ENCODE results near the gene SH2B2.
"Not testable (repeated sequence)": the region's sequence is repeated elsewhere in the genome, so short reads cannot be mapped to it uniquely, and the experiment has no call there.

SH2B2 gene

DNA sequence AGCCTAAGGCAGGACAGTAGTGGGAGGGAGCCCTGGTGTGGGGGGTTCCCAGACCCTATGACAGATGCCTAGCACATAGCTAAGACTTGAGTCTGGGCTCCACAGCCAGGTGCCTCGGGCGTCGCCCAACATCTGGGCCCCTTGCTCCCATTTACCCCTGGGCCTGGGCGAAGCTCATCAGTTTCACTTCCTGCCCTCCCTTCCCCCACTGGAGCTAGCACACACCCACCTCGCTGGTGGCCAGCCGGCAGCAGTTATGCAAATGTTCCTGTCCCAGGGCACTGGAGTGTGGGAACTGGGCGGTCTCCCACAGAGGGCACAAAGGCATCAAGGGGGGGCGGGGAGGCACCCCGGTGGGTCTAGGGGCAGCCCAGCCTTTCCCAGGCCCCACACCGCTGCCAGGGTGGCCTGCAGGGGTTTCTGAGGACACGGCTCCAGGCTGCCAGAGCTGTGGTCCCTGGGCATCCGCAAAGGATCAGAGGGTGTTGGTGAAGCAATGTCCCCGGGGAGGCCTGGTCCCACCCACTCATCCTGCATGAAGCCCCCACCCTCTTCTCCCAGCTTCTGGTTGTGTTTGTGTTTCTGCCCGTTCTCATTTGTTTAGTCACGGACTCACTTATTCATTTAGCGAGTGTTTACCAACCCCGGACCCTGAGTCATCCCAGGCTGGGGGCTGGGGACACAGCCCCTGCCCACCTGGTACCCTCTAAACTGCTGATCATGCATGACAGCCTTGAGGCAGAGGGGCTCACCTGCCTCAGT lies 20.4 kb downstream of the SH2B2 start:
- DNase-seq = no peak

DNA sequence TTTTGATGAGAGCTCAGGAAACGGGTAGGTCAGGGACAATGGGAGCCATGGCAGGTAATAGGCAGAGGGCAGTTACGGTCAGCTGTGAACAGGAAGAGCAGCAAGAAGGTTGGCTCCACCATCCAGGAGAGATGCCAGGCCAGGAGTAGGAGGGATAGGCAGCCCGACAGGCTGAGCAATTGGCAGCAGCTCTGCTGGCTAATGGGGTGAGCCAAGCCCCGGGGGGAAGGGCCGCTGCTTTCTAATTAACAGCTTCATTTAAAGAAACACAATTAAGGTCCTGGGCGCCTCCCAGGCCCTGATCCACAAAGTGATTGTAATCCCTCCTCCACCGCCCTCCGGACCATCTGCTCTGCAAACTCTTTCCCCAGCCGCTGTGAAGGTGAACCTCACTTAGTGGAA lies 23.7 kb downstream of the SH2B2 start:
- DNase-seq = no peak

DNA sequence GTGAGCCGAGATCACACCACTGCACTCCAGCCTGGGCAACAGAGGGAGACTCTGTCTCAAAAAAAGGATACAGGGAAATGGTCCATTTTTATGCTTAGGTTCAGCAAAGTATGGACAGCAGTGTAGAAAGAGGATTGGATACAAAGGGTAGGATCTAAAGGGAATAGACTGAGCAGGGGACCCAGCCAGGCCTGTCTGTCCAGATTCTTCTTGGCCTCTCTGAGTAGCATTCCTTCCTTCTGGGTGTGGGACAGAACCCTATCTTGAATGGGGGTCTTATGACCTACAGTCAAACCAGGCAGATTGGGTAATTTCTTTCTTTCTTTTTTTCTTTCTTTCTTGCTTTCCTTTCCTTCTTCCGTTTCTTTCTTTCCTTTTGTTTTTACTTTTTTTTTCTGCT lies 25.6 kb downstream of the SH2B2 start:
- no peak for DNase-seq

DNA sequence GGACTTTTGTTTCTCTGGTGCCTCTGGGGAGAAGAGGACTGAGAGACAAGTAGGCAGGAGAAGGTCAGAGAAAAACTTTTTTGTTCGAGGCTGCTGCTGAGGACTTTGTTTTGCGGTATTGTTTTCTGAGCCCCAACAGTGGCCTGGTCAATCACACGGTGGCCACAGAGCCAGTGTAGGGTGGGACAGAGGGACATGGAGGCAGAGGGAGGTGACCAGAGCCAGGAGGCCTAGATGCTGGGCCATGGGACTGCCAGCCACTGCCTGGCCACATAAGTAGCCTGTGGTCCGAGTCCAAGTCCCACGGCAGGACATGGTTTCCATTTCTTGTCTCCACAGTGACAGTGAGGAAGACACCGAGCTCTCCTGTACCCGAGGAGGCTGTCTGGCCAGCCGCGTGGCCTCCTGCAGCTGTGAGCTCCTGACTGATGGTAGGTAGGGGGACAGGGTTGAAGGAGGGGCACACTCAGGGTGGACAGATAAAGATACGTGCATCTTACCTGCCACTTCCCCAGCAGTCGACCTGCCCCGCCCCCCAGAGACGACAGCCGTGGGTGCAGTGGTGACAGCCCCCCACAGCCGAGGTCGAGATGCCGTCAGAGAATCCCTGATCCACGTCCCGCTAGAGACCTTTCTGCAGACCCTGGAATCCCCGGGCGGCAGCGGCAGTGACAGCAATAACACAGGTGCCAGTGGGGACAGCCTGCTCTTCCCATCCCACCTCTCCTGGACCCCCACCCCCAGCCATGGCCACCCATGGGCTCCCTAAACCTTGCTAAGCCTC lies 27.5 kb downstream of the SH2B2 start:
- DNase-seq = no peak

DNA sequence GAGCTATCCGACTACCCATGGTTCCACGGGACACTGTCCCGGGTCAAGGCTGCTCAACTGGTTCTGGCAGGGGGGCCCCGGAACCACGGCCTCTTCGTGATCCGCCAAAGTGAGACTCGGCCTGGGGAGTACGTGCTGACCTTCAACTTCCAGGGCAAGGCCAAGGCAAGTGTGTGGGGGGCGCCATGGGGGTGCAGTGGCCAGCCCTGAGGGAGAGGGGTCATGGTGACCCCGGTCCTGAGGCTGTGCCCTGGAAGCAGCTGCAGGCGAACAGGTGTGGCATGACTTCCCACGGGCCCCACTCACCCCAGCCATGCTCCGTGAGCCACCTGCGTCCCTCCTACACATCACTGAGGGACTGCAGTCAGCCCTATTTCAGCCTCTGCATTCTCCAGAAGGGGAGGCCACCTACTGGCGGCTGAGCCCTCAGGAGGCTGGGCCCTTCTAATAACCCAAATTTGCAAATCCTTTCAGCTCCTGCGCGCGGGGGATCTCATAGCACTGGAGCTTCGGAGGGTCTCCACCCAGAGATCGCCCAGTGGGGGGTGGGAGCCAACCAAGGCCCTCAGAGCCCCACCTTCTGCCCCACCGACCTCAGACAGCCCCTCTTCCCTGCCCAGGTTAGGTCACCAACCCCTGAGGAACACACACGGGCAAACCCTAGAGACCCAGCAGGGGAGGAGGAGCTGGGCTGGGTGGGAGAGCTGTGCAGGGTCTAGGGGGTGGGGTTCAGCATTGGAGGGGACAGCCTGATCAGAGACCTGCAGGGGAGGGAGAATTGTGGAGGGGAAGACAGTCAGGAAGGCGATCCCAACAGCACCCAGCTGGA lies 30.8 kb downstream of the SH2B2 start:
- no peak for DNase-seq

DNA sequence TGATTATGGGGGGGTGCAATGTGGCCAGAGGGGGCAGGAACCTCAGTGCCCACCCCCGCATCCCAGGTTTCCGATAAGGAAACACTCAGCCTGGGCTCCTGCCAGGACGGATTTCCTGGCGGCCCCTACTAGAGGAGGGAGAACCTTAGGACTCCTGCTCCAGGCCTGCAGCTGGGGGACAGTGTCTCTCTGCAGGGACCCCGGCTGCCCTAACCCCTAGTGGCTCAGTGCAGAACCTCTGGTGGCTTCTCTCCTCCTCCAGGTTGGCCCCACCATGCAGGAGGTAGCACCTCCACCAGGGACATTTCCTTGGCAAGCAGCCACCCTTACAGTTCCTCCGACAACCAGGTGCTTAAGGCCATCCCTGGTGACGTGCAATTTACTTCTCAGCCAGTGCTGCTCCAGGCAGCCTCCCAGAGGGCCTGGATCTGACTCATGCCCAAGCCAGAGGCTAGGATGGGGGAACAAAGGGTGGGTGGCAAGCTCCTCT lies 31.9 kb downstream of the SH2B2 start:
- DNase-seq = no peak

DNA sequence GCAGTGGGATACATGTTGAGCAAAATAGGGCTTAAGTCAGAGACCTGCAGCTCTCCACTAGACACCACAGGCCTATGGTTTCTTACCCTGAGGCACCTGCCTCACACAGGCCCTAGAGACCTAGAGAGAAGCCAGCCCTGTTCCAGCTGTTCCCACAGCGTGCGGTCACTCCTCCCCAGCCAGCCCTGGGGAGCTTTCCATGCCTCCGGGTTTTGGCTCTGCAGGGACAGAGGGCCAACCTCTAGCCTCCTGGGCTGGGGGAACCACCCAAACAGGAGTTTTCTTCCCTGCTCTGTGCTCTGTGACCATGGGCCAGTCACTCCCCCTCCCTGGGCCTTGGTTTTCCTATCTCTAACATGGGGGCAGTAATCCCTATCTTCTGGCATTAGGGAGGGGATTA lies 33.0 kb downstream of the SH2B2 start:
- DNase-seq = no peak

DNA sequence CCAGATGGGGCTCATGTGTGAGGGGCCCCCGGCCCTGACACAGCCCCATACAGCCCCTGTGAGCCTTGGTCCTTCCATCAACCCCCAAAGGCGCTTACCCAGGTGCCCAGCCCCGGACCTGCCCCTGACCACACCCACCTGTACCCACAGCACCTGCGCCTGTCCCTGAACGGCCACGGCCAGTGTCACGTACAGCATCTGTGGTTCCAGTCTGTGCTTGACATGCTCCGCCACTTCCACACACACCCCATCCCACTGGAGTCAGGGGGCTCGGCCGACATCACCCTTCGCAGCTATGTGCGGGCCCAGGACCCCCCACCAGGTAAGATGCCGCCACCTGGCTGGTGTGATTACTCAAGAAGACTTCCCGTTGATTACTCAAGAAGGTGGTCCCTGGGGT lies 33.5 kb downstream of the SH2B2 start:
- no peak for DNase-seq

DNA sequence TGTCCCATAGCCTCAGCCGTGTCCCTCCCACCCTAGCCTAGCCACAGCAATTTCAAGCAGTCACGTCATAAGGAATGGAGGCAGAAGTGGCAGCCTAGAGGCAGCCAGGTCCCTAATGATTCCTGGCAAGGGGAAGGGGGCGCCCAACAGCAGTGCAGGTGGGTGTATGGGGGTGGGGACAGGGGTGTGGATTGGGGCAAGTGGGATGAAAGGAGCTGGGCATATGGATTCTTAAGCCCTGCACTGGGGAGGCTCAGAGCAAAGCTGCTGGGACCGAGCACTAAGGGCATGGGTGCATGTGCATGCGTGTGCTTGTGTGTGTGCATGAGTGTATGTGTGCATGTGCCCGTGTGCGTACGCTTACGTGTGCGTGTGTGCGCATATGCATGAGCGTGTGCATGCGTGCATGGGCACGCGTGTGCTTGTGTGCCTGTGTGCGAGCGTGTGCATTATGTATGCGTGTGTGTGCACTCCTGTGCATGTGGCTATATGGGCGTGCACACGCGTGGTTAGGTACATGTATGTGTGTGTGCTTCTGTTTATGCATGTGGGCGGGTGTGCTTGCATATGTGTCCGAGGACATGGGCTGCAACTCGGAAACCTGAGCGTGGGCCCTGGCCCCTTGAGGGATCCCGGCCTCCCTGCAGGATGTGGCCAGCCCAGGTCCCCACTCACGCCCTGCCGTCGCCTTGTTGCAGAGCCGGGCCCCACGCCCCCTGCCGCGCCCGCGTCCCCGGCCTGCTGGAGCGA lies 34.1 kb downstream of the SH2B2 start:
- DNase-seq = no peak

DNA sequence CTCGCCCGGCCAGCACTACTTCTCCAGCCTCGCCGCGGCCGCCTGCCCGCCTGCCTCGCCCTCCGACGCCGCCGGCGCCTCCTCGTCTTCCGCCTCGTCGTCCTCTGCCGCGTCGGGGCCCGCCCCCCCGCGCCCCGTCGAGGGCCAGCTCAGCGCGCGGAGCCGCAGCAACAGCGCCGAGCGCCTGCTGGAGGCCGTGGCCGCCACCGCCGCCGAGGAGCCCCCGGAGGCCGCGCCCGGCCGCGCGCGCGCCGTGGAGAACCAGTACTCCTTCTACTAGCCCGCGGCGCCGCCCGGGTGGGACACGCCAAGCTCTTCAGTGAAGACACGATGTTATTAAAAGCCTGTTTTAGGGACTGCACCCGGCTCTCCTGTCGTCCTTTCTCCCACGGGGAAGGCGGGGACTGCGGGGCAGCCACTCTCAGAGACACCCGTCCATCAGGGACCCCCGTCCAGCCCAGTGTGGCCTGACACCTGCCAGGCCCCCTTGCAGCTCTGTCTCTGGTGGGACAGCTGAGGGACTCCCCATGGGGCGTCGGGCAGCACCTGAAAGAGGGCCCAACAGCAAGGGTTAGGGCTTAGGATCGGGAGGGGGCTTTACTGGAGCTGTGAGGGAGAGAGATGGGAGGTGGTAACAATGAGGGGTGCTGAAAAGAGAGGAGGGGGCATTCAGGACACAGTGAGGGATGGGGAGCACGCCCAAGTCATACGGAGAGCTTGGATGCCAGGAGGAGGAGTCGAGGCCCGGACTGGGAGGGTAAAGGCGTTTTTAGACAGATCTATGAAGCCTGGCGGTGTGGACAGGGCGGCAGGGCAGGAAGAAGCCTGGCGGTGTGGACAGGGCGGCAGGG lies 34.9 kb downstream of the SH2B2 start:
- no peak for DNase-seq

DNA sequence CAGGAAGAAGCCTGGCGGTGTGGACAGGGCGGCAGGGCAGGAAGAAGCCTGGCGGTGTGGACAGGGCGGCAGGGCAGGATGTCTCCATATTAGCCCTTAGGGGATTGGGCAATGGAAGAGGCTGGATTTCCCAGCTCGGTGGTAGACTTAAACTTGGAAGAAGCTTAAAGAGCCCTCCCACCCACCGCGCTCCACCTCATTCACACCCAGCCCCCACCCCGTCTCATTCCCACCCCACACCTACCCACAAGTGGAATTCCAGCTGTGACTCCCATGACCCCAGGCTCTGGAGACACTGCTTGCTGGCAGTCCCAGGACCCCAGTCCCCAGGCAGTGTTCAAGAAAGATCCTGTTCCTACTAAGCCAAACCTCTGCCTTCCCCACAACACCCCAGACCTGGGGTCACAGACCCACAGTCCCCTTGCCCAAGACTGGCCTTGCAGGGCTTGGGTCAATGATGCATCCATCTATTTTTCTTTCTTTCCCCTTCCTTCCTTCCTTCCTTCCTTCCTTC lies 35.6 kb downstream of the SH2B2 start:
- no peak for DNase-seq

DNA sequence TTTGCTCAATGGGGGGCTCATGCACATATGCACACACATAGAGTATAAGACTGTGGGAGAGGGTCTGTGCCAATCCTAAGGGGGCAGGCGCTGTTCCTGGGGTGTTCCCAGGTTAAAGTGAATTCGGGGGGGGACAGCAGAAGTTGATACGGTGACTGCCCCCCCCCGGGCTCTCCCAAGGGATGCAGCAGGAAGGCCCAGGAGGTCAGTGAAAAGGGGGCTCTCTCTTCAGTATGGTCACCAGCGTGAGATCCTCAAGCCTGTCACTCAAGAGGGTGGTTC lies 37.2 kb downstream of the SH2B2 start:
- no peak for DNase-seq

DNA sequence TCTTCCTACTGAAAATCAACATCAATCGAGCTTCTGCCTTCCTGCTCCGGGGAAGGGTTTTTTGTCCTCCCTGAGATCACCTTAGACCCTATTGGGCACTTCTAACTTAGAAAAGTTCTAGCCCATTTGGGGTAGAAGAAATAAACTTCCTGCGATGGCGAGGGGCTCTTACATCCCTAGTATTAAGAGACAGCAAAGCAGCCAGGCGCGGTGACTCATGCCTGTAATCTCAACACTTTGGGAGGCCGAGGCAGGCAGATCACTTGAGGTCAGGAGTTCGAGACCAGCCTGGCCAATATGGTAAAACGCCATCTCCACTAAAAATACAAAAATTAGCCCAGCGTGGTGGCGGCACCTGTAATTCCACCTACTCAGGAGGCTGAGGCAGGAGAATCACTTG lies 38.4 kb downstream of the SH2B2 start:
- DNase-seq = not testable (repeated sequence)

DNA sequence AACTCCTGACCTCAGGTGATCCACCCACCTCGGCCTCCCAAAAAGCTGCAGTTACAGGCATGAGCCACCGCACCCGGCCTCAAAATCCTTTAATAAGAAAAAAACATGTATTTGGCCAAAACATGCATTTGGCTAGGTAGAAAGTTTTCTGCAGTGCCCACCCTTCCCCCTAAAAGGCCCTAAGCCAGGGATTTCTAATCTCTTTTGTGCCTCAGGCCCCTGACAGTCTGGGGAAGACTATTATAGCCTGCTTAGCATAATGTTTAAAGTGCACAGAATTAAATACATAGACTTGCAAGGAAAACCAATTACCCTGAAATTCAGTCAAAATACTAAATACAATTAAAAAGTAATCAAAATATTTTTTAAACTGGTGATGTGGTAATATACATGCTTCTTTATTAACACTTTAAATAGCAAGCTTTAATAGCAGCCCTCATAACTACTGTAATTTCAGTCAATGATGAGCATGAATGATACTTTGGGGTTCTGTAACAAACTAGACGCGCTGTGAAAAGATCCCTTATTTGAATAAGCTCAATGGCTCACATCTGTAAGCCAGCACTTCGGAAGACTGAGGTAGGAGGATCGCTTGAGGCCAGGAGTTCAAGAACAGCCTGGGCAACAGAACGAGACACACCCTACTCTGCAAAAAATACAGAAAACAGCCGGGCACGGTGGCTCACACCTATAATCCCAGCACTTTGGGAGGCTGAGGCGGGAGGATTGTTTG lies 39.7 kb downstream of the SH2B2 start:
- no peak for DNase-seq

DNA sequence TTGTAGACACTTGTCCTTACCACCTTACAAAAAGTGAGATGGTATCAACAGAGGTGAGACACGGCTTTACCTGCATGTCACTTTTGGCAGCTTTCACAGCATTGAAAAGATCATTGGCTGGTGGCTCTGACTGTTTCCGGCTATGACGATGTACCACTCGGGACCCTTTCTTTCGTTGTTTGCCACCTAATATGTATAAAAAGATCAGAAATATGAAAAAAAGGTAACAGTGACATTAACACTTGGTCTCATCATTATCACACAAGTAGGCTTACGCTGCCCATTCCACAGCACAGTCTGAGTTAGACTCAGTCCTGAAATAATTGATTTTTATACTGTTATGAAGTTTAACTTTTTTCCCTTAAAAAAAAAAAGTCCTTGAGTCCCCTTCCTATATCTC lies 40.5 kb downstream of the SH2B2 start:
- not testable (repeated sequence) for DNase-seq

DNA sequence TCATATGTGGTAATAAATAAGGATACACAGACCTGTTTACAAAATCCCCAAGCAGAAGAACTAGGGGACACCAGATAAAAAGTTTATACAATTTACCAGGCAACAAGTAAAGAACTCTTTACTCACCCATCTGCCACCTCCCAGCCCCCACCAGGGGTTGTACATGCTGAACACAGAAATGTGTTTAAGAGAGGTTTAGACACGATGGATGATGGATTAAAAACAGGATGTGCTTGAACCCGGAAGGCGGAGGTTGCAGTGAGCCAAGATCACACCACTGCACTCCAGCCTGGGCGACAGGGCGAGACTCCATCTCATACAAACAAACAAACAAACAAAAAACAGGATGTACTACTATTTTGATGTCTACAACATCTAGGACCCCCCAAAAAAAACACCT lies 42.2 kb downstream of the SH2B2 start:
- not testable (repeated sequence) for DNase-seq

DNA sequence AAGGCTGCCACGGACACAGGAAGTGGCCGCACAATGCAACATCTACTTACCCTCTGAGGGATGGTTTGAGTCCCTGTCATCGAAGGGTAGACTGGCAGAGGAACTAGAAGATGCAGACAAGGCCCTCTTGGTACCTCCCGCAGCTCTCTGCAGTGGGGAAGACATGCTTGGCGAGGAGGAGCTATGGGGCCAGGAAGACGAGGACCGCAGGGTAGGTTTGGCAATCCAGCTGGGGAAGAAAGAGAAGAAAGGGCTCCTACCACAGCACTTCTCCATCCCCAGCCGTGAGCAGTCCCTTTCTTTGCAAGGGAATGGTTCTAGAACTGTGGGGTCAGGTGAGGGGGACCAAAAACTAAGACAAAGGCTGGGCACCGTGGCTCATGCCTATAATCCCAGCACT lies 42.7 kb downstream of the SH2B2 start:
- not testable (repeated sequence) for DNase-seq

DNA sequence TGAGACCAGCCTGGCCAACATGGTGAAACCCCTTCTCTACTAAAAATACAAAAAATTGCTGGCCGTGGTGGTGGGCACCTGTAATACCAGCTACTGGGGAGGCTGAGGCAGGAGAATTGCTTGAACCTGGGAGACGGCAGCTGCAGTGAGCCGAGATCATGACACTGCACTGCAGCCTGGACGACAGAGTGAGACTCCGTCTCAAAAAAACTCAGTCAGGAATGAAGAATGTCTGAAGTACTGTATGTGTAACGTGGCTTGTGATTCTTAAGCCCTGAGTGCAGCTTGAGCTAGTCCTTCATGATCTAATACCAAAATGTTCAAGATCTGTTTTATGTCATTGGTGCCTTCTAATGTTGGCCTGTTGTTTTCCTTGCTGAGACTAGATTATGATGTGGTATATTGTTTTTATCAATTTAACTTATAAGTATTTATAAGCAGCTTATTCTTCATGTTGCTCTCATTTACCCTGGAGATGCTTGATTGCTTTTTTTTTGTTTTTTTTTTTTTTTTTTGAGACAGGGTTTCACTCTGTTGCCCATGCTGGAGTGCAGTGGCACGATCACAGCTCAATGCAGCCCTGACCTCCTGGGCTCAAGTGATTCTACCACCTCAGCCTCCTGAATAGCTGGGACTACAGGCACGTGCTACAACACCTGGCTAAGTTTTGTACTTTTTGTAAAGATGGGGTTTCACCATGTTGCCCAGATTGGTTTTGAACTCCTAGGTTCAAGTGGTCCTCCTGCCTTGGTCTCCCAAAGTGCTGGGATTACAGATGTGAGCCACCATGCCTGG lies 44.2 kb downstream of the SH2B2 start:
- not testable (repeated sequence) for DNase-seq

DNA sequence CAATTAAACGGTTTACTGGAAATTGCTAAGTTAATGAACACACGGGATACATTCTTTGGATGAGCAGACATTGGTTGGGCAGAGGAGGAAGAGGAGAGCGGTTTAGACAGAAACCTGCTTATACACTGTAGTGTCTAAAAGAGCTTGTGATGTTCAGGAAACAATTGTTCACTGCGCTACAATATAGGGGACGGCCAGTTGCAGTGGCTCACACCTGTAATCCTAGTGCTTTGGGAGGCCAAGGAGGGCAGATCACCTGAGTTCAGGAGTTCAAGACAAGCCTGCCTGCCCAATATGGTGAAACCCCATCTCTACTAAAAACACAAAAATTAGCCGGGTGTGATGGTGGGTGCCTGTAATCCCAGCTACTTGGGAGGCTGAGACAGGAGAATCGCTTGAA lies 48.9 kb downstream of the SH2B2 start:
- not testable (repeated sequence) for DNase-seq

DNA sequence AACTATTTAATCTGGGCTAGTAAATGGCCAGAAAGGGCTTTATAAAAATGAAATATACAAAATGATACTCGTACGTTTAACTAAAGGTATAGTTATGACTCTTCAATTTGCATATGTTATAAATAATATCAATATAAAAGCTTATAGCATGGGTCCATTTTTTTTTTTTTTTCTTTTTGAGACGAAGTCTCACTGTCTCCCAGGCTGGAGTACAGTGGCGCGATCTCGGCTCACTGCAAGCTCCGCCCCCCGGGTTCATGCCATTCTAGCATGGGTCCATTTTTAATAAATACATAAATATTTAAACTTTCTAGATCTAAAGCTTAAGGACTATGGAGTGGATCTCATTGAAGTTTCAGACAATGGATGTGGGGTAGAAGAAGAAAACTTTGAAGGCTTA lies 50.3 kb downstream of the SH2B2 start:
- DNase-seq = not testable (repeated sequence)

Measured in NCI-H510A (cell line).